Activated CD8-positive, alpha-beta memory T cell treated with anti-CD3 and anti-CD28 coated beads, Interleukin-2, amount 10 ng/mL, durations not matched to agents 7 days and 5 days (primary cell): ENCODE measurements around the gene TGFBRAP1. TPM values are rescaled to one million over a fixed set of nuclear protein-coding genes. Genes with fewer than 3 reads are reported as not detected.
"Not testable (repeated sequence)": the region's sequence is repeated elsewhere in the genome, so short reads cannot be mapped to it uniquely, and the experiment has no call there.

Experiments used
- ATAC-seq: fragments of 150-1000 bp; cut with Tn5 transposase; one replicate; pipeline ENCODE4 v1.10.0; 2021; ENCODE audit warnings: moderate library complexity
- CTCF ChIA-PET: fragments of 350-600 bp; sonication (Branson Sonifier 250); formaldehyde crosslinking; loops from one replicate; lab custom pipeline; 2021; ENCODE audit warnings: antibody characterized with exemption; lab: Charles Lee
- DNase-seq: peaks from one replicate; pipeline ENCODE4 v3.0.0-alpha.2; 2020
- H3K27ac Mint-ChIP-seq: one replicate; pipeline ENCODE4 v1.8.0; 2021; ENCODE audit warnings: mild to moderate bottlenecking, mixed read lengths
- H3K27me3 Mint-ChIP-seq: one replicate; pipeline ENCODE4 v1.8.0; 2021; ENCODE audit warnings: mixed read lengths
- H3K36me3 Mint-ChIP-seq: one replicate; pipeline ENCODE4 v1.8.0; 2021; ENCODE audit warnings: mild to moderate bottlenecking, mixed read lengths
- H3K4me1 Mint-ChIP-seq: one replicate; pipeline ENCODE4 v1.8.0; 2021; ENCODE audit warnings: mixed read lengths
- H3K4me3 Mint-ChIP-seq: one replicate; pipeline ENCODE4 v1.8.0; 2021; ENCODE audit warnings: mild to moderate bottlenecking, moderate library complexity, mixed read lengths
- H3K9me3 Mint-ChIP-seq: one replicate; pipeline ENCODE4 v1.8.0; 2022; ENCODE audit warnings: low read depth, mixed read lengths
- total RNA-seq, 2 experiments: library from RNA; stranded (reverse); gene quantifications; one replicate each; pipeline ENCODE4 v1.2.3, GENCODE V29; 2021

The TGFBRAP1 gene
- total RNA-seq, 2 experiments from 2014 or later, result 19.4 to 22.2 TPM

- CTCF ChIA-PET, result interaction anchor here (0.6 to 0.8 kb wide), 2 partner anchors 32 to 36 kb away, joined by 3 read pairs; no protein-coding TSS in a partner anchor
- Mint-ChIP-seq H3K4me3 (no peak overlapping the region), H3K27ac (no peak overlapping the region), H3K36me3 (peaks cover 11% of the 10 kb centered on the region), H3K9me3 (no peaks in the 10 kb centered on the region), H3K4me1 (no peaks in the 10 kb centered on the region), H3K27me3 (no peaks in the 10 kb centered on the region)
- ATAC-seq (no peak), DNase-seq (no peak)
Measured at GRCh38 chr2:105274046-105274445, 55.5 kb downstream of the TGFBRAP1 start.

GRCh38 chr2:105272176-105272575 is 57.4 kb downstream of the TGFBRAP1 start:
- Mint-ChIP-seq H3K27me3 (no peaks in the 10 kb centered on the region), H3K27ac (no peak overlapping the region), H3K4me1 (no peaks in the 10 kb centered on the region), H3K9me3 (no peaks in the 10 kb centered on the region), H3K36me3 (peaks cover 15% of the 10 kb centered on the region), H3K4me3 (no peak overlapping the region)
- ATAC-seq (no peak), DNase-seq (no peak)
- CTCF ChIA-PET, result interaction anchor here (1.5 kb wide), 1 partner anchor 34 kb away, joined by 3 read pairs; no protein-coding TSS in a partner anchor

GRCh38 chr2:105271393-105272045 is 58.0 kb downstream of the TGFBRAP1 start:
- DNase-seq, result no peak
- H3K4me3 Mint-ChIP-seq, result no peak overlapping the region
- no peaks in the 10 kb centered on the region for H3K4me1 Mint-ChIP-seq
- no peak overlapping the region for H3K27ac Mint-ChIP-seq
- no peaks in the 10 kb centered on the region for H3K27me3 Mint-ChIP-seq
- peaks cover 13% of the 10 kb centered on the region for H3K36me3 Mint-ChIP-seq
- H3K9me3 Mint-ChIP-seq, result no peaks in the 10 kb centered on the region
- CTCF ChIA-PET, result interaction anchor here (1.5 kb wide), 1 partner anchor 33 kb away, joined by 3 read pairs; no protein-coding TSS in a partner anchor
- ATAC-seq, result no peak

GRCh38 chr2:105269426-105269825 is 60.1 kb downstream of the TGFBRAP1 start:
- ATAC-seq (no peak), DNase-seq (no peak)
- H3K4me1 Mint-ChIP-seq, result no peaks in the 10 kb centered on the region
- H3K27ac Mint-ChIP-seq, result no peak overlapping the region
- no peaks in the 10 kb centered on the region for H3K27me3 Mint-ChIP-seq
- CTCF ChIA-PET, result no interaction called here
- peaks cover 16% of the 10 kb centered on the region for H3K36me3 Mint-ChIP-seq
- no peak overlapping the region for H3K4me3 Mint-ChIP-seq
- H3K9me3 Mint-ChIP-seq, result no peaks in the 10 kb centered on the region

GRCh38 chr2:105262651-105263091 is 66.9 kb downstream of the TGFBRAP1 start:
- Mint-ChIP-seq H3K36me3 (peaks cover 6% of the 10 kb centered on the region), H3K4me1 (no peaks in the 10 kb centered on the region), H3K4me3 (no peak overlapping the region), H3K27ac (no peak overlapping the region), H3K27me3 (no peaks in the 10 kb centered on the region), H3K9me3 (no peaks in the 10 kb centered on the region)
- ATAC-seq (no peak), DNase-seq (no peak)
- CTCF ChIA-PET, result interaction anchor here (1.7 kb wide), 1 partner anchor 148 kb away, joined by 4 read pairs; no protein-coding TSS in a partner anchor

GRCh38 chr2:105261061-105261460 is 68.5 kb downstream of the TGFBRAP1 start:
- DNase-seq (no peak), ATAC-seq (no peak)
- no peak overlapping the region for H3K27ac Mint-ChIP-seq
- CTCF ChIA-PET, result interaction anchor here (1.7 kb wide), 1 partner anchor 146 kb away, joined by 4 read pairs; no protein-coding TSS in a partner anchor
- H3K27me3 Mint-ChIP-seq, result peaks cover 4% of the 10 kb centered on the region
- H3K36me3 Mint-ChIP-seq, result peaks cover 4% of the 10 kb centered on the region
- no peak overlapping the region for H3K4me3 Mint-ChIP-seq
- H3K4me1 Mint-ChIP-seq, result no peaks in the 10 kb centered on the region
- H3K9me3 Mint-ChIP-seq, result no peaks in the 10 kb centered on the region

GRCh38 chr2:105258835-105259350 is 70.6 kb downstream of the TGFBRAP1 start:
- Mint-ChIP-seq H3K4me1 (no peaks in the 10 kb centered on the region), H3K27ac (no peak overlapping the region), H3K9me3 (no peaks in the 10 kb centered on the region), H3K36me3 (no peaks in the 10 kb centered on the region), H3K27me3 (peaks cover 4% of the 10 kb centered on the region), H3K4me3 (no peak overlapping the region)
- ATAC-seq, result no peak
- CTCF ChIA-PET, result interaction anchor here (2.0 kb wide), 1 partner anchor 27 kb away, joined by 4 read pairs; no protein-coding TSS in a partner anchor
- no peak for DNase-seq

GRCh38 chr2:105257981-105258380 is 71.6 kb downstream of the TGFBRAP1 start:
- CTCF ChIA-PET, result interaction anchor here (0.9 to 2.0 kb wide), 2 partner anchors 15 to 28 kb away, joined by 3 to 4 read pairs; no protein-coding TSS in a partner anchor
- Mint-ChIP-seq H3K36me3 (no peaks in the 10 kb centered on the region), H3K4me1 (no peaks in the 10 kb centered on the region), H3K27me3 (peaks cover 4% of the 10 kb centered on the region), H3K27ac (no peak overlapping the region), H3K4me3 (no peak overlapping the region), H3K9me3 (no peaks in the 10 kb centered on the region)
- DNase-seq, result no peak
- ATAC-seq, result no peak

GRCh38 chr2:105256431-105257047 is 73.0 kb downstream of the TGFBRAP1 start:
- Mint-ChIP-seq H3K9me3 (no peaks in the 10 kb centered on the region), H3K27me3 (peaks cover 4% of the 10 kb centered on the region), H3K27ac (no peak overlapping the region), H3K4me1 (no peaks in the 10 kb centered on the region), H3K36me3 (no peaks in the 10 kb centered on the region), H3K4me3 (no peak overlapping the region)
- ATAC-seq, result no peak
- CTCF ChIA-PET, result interaction anchor here (0.9 kb wide), 1 partner anchor 18 kb away, joined by 3 read pairs; no protein-coding TSS in a partner anchor
- no peak for DNase-seq

- H3K36me3 Mint-ChIP-seq, result no peaks in the 10 kb centered on the region
- no peaks in the 10 kb centered on the region for H3K9me3 Mint-ChIP-seq
- CTCF ChIA-PET, result interaction anchor here (0.9 kb wide), 1 partner anchor 17 kb away, joined by 3 read pairs; no protein-coding TSS in a partner anchor
- ATAC-seq, result no peak
- no peaks in the 10 kb centered on the region for H3K4me1 Mint-ChIP-seq
- H3K4me3 Mint-ChIP-seq, result no peak overlapping the region
- DNase-seq, result no peak
- no peak overlapping the region for H3K27ac Mint-ChIP-seq
- H3K27me3 Mint-ChIP-seq, result peaks cover 4% of the 10 kb centered on the region
Measured at GRCh38 chr2:105255979-105256378, 73.6 kb downstream of the TGFBRAP1 start.

GRCh38 chr2:105254531-105255210 is 74.9 kb downstream of the TGFBRAP1 start:
- no peak overlapping the region for H3K4me3 Mint-ChIP-seq
- no peak for DNase-seq
- ATAC-seq, result no peak
- H3K27me3 Mint-ChIP-seq, result peaks cover 4% of the 10 kb centered on the region
- no peak overlapping the region for H3K27ac Mint-ChIP-seq
- H3K9me3 Mint-ChIP-seq, result no peaks in the 10 kb centered on the region
- CTCF ChIA-PET, result no interaction called here
- no peaks in the 10 kb centered on the region for H3K36me3 Mint-ChIP-seq
- H3K4me1 Mint-ChIP-seq, result no peaks in the 10 kb centered on the region

- CTCF ChIA-PET, result no interaction called here
- H3K9me3 Mint-ChIP-seq, result no peaks in the 10 kb centered on the region
- no peak for ATAC-seq
- DNase-seq, result no peak
- no peaks in the 10 kb centered on the region for H3K4me1 Mint-ChIP-seq
- H3K4me3 Mint-ChIP-seq, result no peak overlapping the region
- no peak overlapping the region for H3K27ac Mint-ChIP-seq
- peaks cover 4% of the 10 kb centered on the region for H3K27me3 Mint-ChIP-seq
- no peaks in the 10 kb centered on the region for H3K36me3 Mint-ChIP-seq
Measured at GRCh38 chr2:105252271-105252670, 77.3 kb downstream of the TGFBRAP1 start.

GRCh38 chr2:105251016-105251648 is 78.4 kb downstream of the TGFBRAP1 start:
- H3K27ac Mint-ChIP-seq, H3K27me3 Mint-ChIP-seq, H3K36me3 Mint-ChIP-seq, H3K4me1 Mint-ChIP-seq, CTCF ChIA-PET, DNase-seq, ATAC-seq, H3K4me3 Mint-ChIP-seq, H3K9me3 Mint-ChIP-seq: not testable (repeated sequence)
